ENCODE measurements around the gene UGP2.

UGP2 gene

GRCh38 chr2:63858291-63858690 is 16.6 kb downstream of the UGP2 start:
- no peaks in the 10 kb centered on the region for H3K36me3 ChIP-seq (ENCODE audit: control insufficient read depth, insufficient read depth, low read length)

GRCh38 chr2:63861220-63861822 is 19.6 kb downstream of the UGP2 start:
- Histone ChIP-seq H3K79me2 (peaks cover 10% of the 10 kb centered on the region), H3K36me3 (ENCODE audit: control insufficient read depth, insufficient read depth, low read length) (no peaks in the 10 kb centered on the region), H3K4me1 (peaks cover 3% of the 10 kb centered on the region), H3K4me3 (ENCODE audit: low read depth, low read length) (no peak overlapping the region), H3K4me2 (ENCODE audit: low read length) (no peak overlapping the region), H2AFZ (no peak overlapping the region), H3K27ac (no peak overlapping the region), H3K9me3 (ENCODE audit: control insufficient read depth, low read length) (no peaks in the 10 kb centered on the region), H3K9ac (no peak overlapping the region), H3K27me3 (ENCODE audit: control insufficient read depth, insufficient read depth, low read length) (no peaks in the 10 kb centered on the region)
- peak; percentile 72 for TF ChIP-seq CTCF (IDR thresholded peaks at IDR 0.05)

More at GRCh38 chr2:63858291-63858690, 16.6 kb downstream of the UGP2 start:
- H3K27ac ChIP-seq, result no peak overlapping the region
- H3K4me2 ChIP-seq (ENCODE audit: low read length), result no peak overlapping the region
- peaks cover 15% of the 10 kb centered on the region for H3K4me1 ChIP-seq
- no peak overlapping the region for H3K4me3 ChIP-seq (ENCODE audit: low read depth, low read length)
- H2AFZ ChIP-seq, result no peak overlapping the region
- no peak for TF ChIP-seq CTCF (IDR thresholded peaks at IDR 0.05)
- H3K9me3 ChIP-seq (ENCODE audit: control insufficient read depth, low read length), result no peaks in the 10 kb centered on the region
- H3K9ac ChIP-seq, result no peak overlapping the region
- no peaks in the 10 kb centered on the region for H3K27me3 ChIP-seq (ENCODE audit: control insufficient read depth, insufficient read depth, low read length)
- H3K79me2 ChIP-seq, result peaks cover 2% of the 10 kb centered on the region

- Histone ChIP-seq H3K9me3 (ENCODE audit: control insufficient read depth, low read length) (no peaks in the 10 kb centered on the region), H3K4me1 (no peaks in the 10 kb centered on the region), H3K27ac (no peak overlapping the region), H3K79me2 (peaks cover 12% of the 10 kb centered on the region), H2AFZ (no peak overlapping the region), H3K27me3 (ENCODE audit: control insufficient read depth, insufficient read depth, low read length) (no peaks in the 10 kb centered on the region), H3K36me3 (ENCODE audit: control insufficient read depth, insufficient read depth, low read length) (no peaks in the 10 kb centered on the region), H3K9ac (no peak overlapping the region), H3K4me3 (ENCODE audit: low read depth, low read length) (no peak overlapping the region), H3K4me2 (ENCODE audit: low read length) (no peak overlapping the region)
- TF ChIP-seq CTCF (IDR thresholded peaks at IDR 0.05), result no peak
These were observed 21.1 kb downstream of the UGP2 start for GRCh38 chr2:63862806-63863205.

GRCh38 chr2:63863707-63864106 is 22.0 kb downstream of the UGP2 start:
- TF ChIP-seq CTCF (IDR thresholded peaks at IDR 0.05), result no peak
- H3K9ac ChIP-seq, result no peak overlapping the region
- no peaks in the 10 kb centered on the region for H3K4me1 ChIP-seq
- H3K27me3 ChIP-seq (ENCODE audit: control insufficient read depth, insufficient read depth, low read length), result no peaks in the 10 kb centered on the region
- no peaks in the 10 kb centered on the region for H3K36me3 ChIP-seq (ENCODE audit: control insufficient read depth, insufficient read depth, low read length)
- H3K9me3 ChIP-seq (ENCODE audit: control insufficient read depth, low read length), result no peaks in the 10 kb centered on the region
- no peak overlapping the region for H3K4me2 ChIP-seq (ENCODE audit: low read length)
- no peak overlapping the region for H3K4me3 ChIP-seq (ENCODE audit: low read depth, low read length)
- H3K27ac ChIP-seq, result no peak overlapping the region
- H3K79me2 ChIP-seq, result peaks cover 20% of the 10 kb centered on the region
- H2AFZ ChIP-seq, result no peak overlapping the region

GRCh38 chr2:63865159-63865799 is 23.6 kb downstream of the UGP2 start:
- TF ChIP-seq CTCF (IDR thresholded peaks at IDR 0.05), result no peak
- no peaks in the 10 kb centered on the region for H3K36me3 ChIP-seq (ENCODE audit: control insufficient read depth, insufficient read depth, low read length)
- H3K9ac ChIP-seq, result no peak overlapping the region
- no peaks in the 10 kb centered on the region for H3K9me3 ChIP-seq (ENCODE audit: control insufficient read depth, low read length)
- no peaks in the 10 kb centered on the region for H3K4me1 ChIP-seq
- no peak overlapping the region for H3K27ac ChIP-seq
- no peak overlapping the region for H2AFZ ChIP-seq
- H3K4me3 ChIP-seq (ENCODE audit: low read depth, low read length), result no peak overlapping the region
- H3K4me2 ChIP-seq (ENCODE audit: low read length), result no peak overlapping the region
- H3K79me2 ChIP-seq, result peaks cover 26% of the 10 kb centered on the region
- no peaks in the 10 kb centered on the region for H3K27me3 ChIP-seq (ENCODE audit: control insufficient read depth, insufficient read depth, low read length)
